ENCODE data around the gene INTS1. TPM values are rescaled to one million over a fixed set of nuclear protein-coding genes. Genes with fewer than 3 reads are reported as not detected.

The INTS1 gene
- total and polyA plus RNA-seq, 2 donors (not counting 1 experiment from before 2014, with no cell fraction given), result 128 to 160 TPM

DNA sequence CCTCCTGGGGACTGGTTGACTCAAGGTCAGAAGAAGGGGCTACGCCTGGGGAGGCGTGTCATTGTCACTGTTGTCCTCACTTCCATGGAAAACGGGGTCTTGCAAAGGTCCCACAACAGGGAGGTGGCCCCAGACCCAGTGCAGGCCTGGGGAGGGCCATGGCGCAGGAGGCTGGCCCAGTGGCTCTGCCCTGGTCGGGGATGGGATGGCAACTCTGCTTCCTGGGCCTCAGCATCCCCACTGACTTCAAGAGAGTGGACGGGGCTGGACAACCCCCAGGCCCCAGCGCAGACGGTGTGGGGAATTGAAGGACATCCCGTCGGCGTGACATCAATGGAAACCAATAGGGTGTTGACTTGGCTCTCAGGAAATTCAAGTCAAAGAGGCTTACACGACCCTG is 80.1 kb downstream of the INTS1 start:
- H3K27me3 Mint-ChIP-seq, result peaks cover 24% of the 10 kb centered on the region
- Histone ChIP-seq H3K36me3 (replicated peaks in 1 of 2; ENCODE audit: control extremely low read depth in 1 of 2, control insufficient read depth in 1 of 2, extremely low read depth in 1 of 2, insufficient read depth in 2 of 2, low read length in 1 of 2) (no peaks in the 10 kb centered on the region), H2AFZ (ENCODE audit: insufficient read depth, low read depth, low read length, poor library complexity, severe bottlenecking) (no peak overlapping the region), H3K9ac (ENCODE audit: low read length) (no peak overlapping the region), H3K4me2 (replicated peaks; ENCODE audit: low read depth, low read length, poor library complexity, severe bottlenecking) (no peak overlapping the region), H3K27me3 (replicated peaks in 1 of 4; ENCODE audit: control extremely low read depth in 1 of 4, control insufficient read depth in 3 of 4, insufficient read depth in 4 of 4, low read length in 3 of 4) (peaks cover 0 to 3% (median 0%) of the 10 kb centered on the region in 4 experiments), H3K79me2 (ENCODE audit: control insufficient read depth, insufficient read depth, low read length) (no peaks in the 10 kb centered on the region), H3K4me1 (ENCODE audit: control insufficient read depth in 2 of 2, insufficient read depth in 2 of 2, low read length in 2 of 2) (no peaks in the 10 kb centered on the region), H4K20me1 (ENCODE audit: control insufficient read depth, insufficient read depth, low read length, poor library complexity, severe bottlenecking) (no peaks in the 10 kb centered on the region), H3K9me3 (ENCODE audit: control extremely low read depth in 1 of 3, control insufficient read depth in 2 of 3, insufficient read depth in 1 of 3, low read length in 2 of 3) (peaks cover 0 to 9% (median 0%) of the 10 kb centered on the region in 3 donors), H3K27ac (ENCODE audit: low read length in 2 of 2) (no peak overlapping the region), H3K4me3 (ENCODE audit: control extremely low read depth in 1 of 5, extremely low read depth in 1 of 5, insufficient read depth in 1 of 5, low read depth in 2 of 5, low read length in 4 of 5) (no peak overlapping the region)
- ChIA-PET CTCF (interaction anchor here (0.6 kb wide), 1 partner anchor 1572 kb away, joined by 3 read pairs; no protein-coding TSS in a partner anchor), POLR2A (no interaction called here)
- no peaks in the 10 kb centered on the region for H3K9me3 Mint-ChIP-seq (ENCODE audit: insufficient read depth)
- H3K4me1 Mint-ChIP-seq, result no peaks in the 10 kb centered on the region
- no peak overlapping the region for H3K4me3 Mint-ChIP-seq
- intact Hi-C loops (cut with micrococcal nuclease), result no loop called here
- TF ChIP-seq EZH2 (IDR thresholded peaks at IDR 0.05; ENCODE audit: borderline replicate concordance, insufficient read depth, low read depth, low read length, poor library complexity, severe bottlenecking), result no peak
- TF ChIP-seq, protein P1, sequence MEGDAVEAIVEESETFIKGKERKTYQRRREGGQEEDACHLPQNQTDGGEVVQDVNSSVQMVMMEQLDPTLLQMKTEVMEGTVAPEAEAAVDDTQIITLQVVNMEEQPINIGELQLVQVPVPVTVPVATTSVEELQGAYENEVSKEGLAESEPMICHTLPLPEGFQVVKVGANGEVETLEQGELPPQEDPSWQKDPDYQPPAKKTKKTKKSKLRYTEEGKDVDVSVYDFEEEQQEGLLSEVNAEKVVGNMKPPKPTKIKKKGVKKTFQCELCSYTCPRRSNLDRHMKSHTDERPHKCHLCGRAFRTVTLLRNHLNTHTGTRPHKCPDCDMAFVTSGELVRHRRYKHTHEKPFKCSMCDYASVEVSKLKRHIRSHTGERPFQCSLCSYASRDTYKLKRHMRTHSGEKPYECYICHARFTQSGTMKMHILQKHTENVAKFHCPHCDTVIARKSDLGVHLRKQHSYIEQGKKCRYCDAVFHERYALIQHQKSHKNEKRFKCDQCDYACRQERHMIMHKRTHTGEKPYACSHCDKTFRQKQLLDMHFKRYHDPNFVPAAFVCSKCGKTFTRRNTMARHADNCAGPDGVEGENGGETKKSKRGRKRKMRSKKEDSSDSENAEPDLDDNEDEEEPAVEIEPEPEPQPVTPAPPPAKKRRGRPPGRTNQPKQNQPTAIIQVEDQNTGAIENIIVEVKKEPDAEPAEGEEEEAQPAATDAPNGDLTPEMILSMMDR (IDR thresholded peaks at IDR 0.05), result no peak
- no peak for ATAC-seq (ENCODE audit: low read depth)
- no peak for DNase-seq
- no peak overlapping the region for H3K27ac Mint-ChIP-seq
- WGBS (ENCODE audit: insufficient coverage), result 91% methylated on average over 12 of the region's 12 CpGs

DNA sequence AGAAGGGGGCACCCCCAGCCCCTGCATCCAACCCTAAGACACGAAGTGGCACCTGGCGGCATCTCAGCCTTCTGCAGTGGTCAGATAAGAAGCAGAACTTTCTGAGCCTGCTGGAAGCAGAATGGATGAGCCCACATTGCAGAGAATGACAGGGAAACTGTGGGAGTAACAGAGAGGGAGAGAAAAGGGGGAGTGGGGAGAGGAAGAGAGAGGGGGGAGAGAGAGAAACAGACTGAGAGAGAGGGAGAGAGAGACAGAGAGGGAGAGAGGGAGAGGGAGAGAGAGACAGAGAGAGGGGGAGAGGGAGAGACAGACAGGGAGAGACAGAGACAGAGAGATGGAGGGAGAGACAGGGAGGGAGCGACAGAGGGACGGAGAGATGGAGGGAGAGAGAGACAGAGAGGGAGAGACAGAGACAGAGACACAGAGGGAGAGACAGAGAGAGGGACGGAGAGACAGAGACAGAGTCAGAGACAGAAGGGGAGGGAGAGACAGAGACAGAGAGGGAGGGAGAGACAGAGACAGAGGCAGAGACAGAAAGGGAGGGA is 80.9 kb downstream of the INTS1 start:
- peaks cover 24% of the 10 kb centered on the region for H3K27me3 Mint-ChIP-seq
- Histone ChIP-seq H3K27me3 (replicated peaks in 1 of 4; ENCODE audit: control extremely low read depth in 1 of 4, control insufficient read depth in 3 of 4, insufficient read depth in 4 of 4, low read length in 3 of 4) (peaks cover 0 to 3% (median 0%) of the 10 kb centered on the region in 4 experiments), H3K4me3 (ENCODE audit: control extremely low read depth in 1 of 5, extremely low read depth in 1 of 5, insufficient read depth in 1 of 5, low read depth in 2 of 5, low read length in 4 of 5) (no peak overlapping the region), H2AFZ (ENCODE audit: insufficient read depth, low read depth, low read length, poor library complexity, severe bottlenecking) (no peak overlapping the region), H3K79me2 (ENCODE audit: control insufficient read depth, insufficient read depth, low read length) (no peaks in the 10 kb centered on the region), H3K9me3 (ENCODE audit: control extremely low read depth in 1 of 3, control insufficient read depth in 2 of 3, insufficient read depth in 1 of 3, low read length in 2 of 3) (peaks cover 0 to 9% (median 0%) of the 10 kb centered on the region in 3 donors), H3K4me2 (replicated peaks; ENCODE audit: low read depth, low read length, poor library complexity, severe bottlenecking) (no peak overlapping the region), H3K9ac (ENCODE audit: low read length) (no peak overlapping the region), H3K4me1 (ENCODE audit: control insufficient read depth in 2 of 2, insufficient read depth in 2 of 2, low read length in 2 of 2) (no peaks in the 10 kb centered on the region), H3K27ac (ENCODE audit: low read length in 2 of 2) (no peak overlapping the region), H3K36me3 (replicated peaks in 1 of 2; ENCODE audit: control extremely low read depth in 1 of 2, control insufficient read depth in 1 of 2, extremely low read depth in 1 of 2, insufficient read depth in 2 of 2, low read length in 1 of 2) (no peaks in the 10 kb centered on the region), H4K20me1 (ENCODE audit: control insufficient read depth, insufficient read depth, low read length, poor library complexity, severe bottlenecking) (no peaks in the 10 kb centered on the region)
- CTCF ChIA-PET, result no interaction called here
- 91% methylated on average over 3 of the region's 5 CpGs for WGBS (ENCODE audit: insufficient coverage)
- H3K4me3 Mint-ChIP-seq, result no peak overlapping the region
- no peaks in the 10 kb centered on the region for H3K9me3 Mint-ChIP-seq (ENCODE audit: insufficient read depth)
- intact Hi-C loops (cut with micrococcal nuclease), result no loop called here
- POLR2A ChIA-PET, result no interaction called here
- no peaks in the 10 kb centered on the region for H3K4me1 Mint-ChIP-seq
- H3K27ac Mint-ChIP-seq, result no peak overlapping the region
- TF ChIP-seq, protein P1 (IDR thresholded peaks at IDR 0.05), result no peak
- TF ChIP-seq EZH2 (IDR thresholded peaks at IDR 0.05; ENCODE audit: borderline replicate concordance, insufficient read depth, low read depth, low read length, poor library complexity, severe bottlenecking), result no peak
- DNase-seq (no peak), ATAC-seq (ENCODE audit: low read depth) (no peak)

Measured in B cell (primary cell).